H9 (cell line): ENCODE measurements around the gene SLC13A1. TPM values are rescaled to one million over a fixed set of nuclear protein-coding genes. Genes with fewer than 3 reads are reported as not detected.

Source experiments
- DNase-seq: peaks from one replicate; pipeline ENCODE4 v3.0.0-alpha.2; 2017
- H2AFZ ChIP-seq: one replicate; pipeline ENCODE4 v1.6.1; 2013; ENCODE audit warnings: mild to moderate bottlenecking, low read length, control low read depth, moderate library complexity
- H2AK5ac ChIP-seq: 2 replicates; pipeline ENCODE4 v1.6.1; 2013; ENCODE audit warnings: low read length, control low read depth, mixed read lengths; ENCODE audit not compliant: insufficient read length
- H2BK120ac ChIP-seq: one replicate; pipeline ENCODE4 v1.6.1; 2013; ENCODE audit warnings: low read depth, mild to moderate bottlenecking, low read length, control low read depth, inconsistent platforms; ENCODE audit not compliant: poor library complexity, severe bottlenecking
- H2BK12ac ChIP-seq: 2 replicates; pipeline ENCODE4 v1.6.1; 2013; ENCODE audit warnings: low read length, control low read depth, mixed read lengths, low read depth; ENCODE audit not compliant: insufficient read length
- H2BK15ac ChIP-seq: 2 replicates; pipeline ENCODE4 v1.6.1; 2013; ENCODE audit warnings: low read depth, low read length, control low read depth
- H2BK20ac ChIP-seq: one replicate; pipeline ENCODE4 v1.6.1; 2013; ENCODE audit warnings: low read depth, mild to moderate bottlenecking, low read length, control low read depth, inconsistent platforms; ENCODE audit not compliant: poor library complexity, severe bottlenecking
- H2BK5ac ChIP-seq: 2 replicates; pipeline ENCODE4 v1.6.1; 2013; ENCODE audit warnings: low read length, control low read depth, mixed read lengths; ENCODE audit not compliant: insufficient read length
- H3K14ac ChIP-seq: 2 replicates; pipeline ENCODE4 v1.6.1; 2013; ENCODE audit warnings: low read length, control low read depth; ENCODE audit not compliant: insufficient read depth
- H3K18ac ChIP-seq: 2 replicates; pipeline ENCODE4 v1.6.1; 2013; ENCODE audit warnings: low read depth, mild to moderate bottlenecking, mixed read lengths, low read length, control low read depth; ENCODE audit not compliant: insufficient read length
- H3K23ac ChIP-seq: 2 replicates; pipeline ENCODE4 v1.6.1; 2013; ENCODE audit warnings: low read length, control low read depth, mixed read lengths, low read depth; ENCODE audit not compliant: insufficient read length
- H3K23me2 ChIP-seq: 2 replicates; pipeline ENCODE4 v1.6.1; 2013; ENCODE audit warnings: low read depth, mild to moderate bottlenecking, mixed read lengths, low read length, control low read depth; ENCODE audit not compliant: insufficient read length, poor library complexity, severe bottlenecking
- H3K27ac ChIP-seq: 2 replicates; pipeline ENCODE4 v1.5.1; 2013; ENCODE audit warnings: low read length, control low read depth, mixed read lengths, low read depth; ENCODE audit not compliant: insufficient read length
- H3K27me3 ChIP-seq: 2 replicates; pipeline ENCODE4 v1.6.1; 2013; ENCODE audit warnings: low read length, control low read depth, inconsistent platforms; ENCODE audit not compliant: insufficient read depth
- H3K4ac ChIP-seq: 2 replicates; pipeline ENCODE4 v1.6.1; 2013; ENCODE audit warnings: low read depth, mild to moderate bottlenecking, control low read depth, inconsistent platforms, low read length, moderate library complexity
- H3K4me1 ChIP-seq: 2 replicates; pipeline ENCODE4 v1.6.1; 2013; ENCODE audit warnings: low read length, control low read depth, inconsistent platforms; ENCODE audit not compliant: insufficient read depth
- H3K4me2 ChIP-seq: 2 replicates; pipeline ENCODE4 v1.6.1; 2013; ENCODE audit warnings: low read length, control low read depth, mixed read lengths; ENCODE audit not compliant: insufficient read length, insufficient read depth
- H3K56ac ChIP-seq: 2 replicates; pipeline ENCODE4 v1.6.1; 2013; ENCODE audit warnings: low read depth, mild to moderate bottlenecking, mixed read lengths, low read length, control low read depth; ENCODE audit not compliant: insufficient read length
- H3K79me1 ChIP-seq: 2 replicates; pipeline ENCODE4 v1.6.1; 2013; ENCODE audit warnings: low read depth, mild to moderate bottlenecking, moderate library complexity, low read length, control low read depth, inconsistent platforms; ENCODE audit not compliant: insufficient read depth, poor library complexity, severe bottlenecking
- H3K79me2 ChIP-seq: 2 replicates; pipeline ENCODE4 v1.6.1; 2013; ENCODE audit warnings: low read length, control low read depth, inconsistent platforms; ENCODE audit not compliant: insufficient read depth
- H3K9ac ChIP-seq: 2 replicates; pipeline ENCODE4 v1.6.1; 2013; ENCODE audit warnings: low read length, control low read depth, mixed read lengths; ENCODE audit not compliant: insufficient read length; ENCODE audit errors: extremely low read depth
- H3K9me3 ChIP-seq: one replicate; pipeline ENCODE4 v1.6.1; 2013; ENCODE audit warnings: low read depth, low read length, inconsistent platforms; ENCODE audit not compliant: control insufficient read depth
- H3T11ph ChIP-seq: one replicate; pipeline ENCODE4 v1.6.1; 2013; ENCODE audit warnings: mild to moderate bottlenecking, low read length, control low read depth, inconsistent platforms
- H4K20me1 ChIP-seq: one replicate; pipeline ENCODE4 v1.6.1; 2013; ENCODE audit not compliant: control insufficient read depth, insufficient read length, insufficient read depth
- H4K5ac ChIP-seq: 2 replicates; pipeline ENCODE4 v1.6.1; 2013; ENCODE audit warnings: low read depth, mild to moderate bottlenecking, mixed read lengths, low read length, control low read depth; ENCODE audit not compliant: insufficient read length
- H4K8ac ChIP-seq: replicated peaks from 2 replicates; pipeline ENCODE4 v1.6.1; 2013; ENCODE audit warnings: low read length, control low read depth, mixed read lengths, low read depth; ENCODE audit not compliant: insufficient read length
- H4K91ac ChIP-seq: 2 replicates; pipeline ENCODE4 v1.6.1; 2013; ENCODE audit warnings: low read depth, mild to moderate bottlenecking, moderate library complexity, mixed read lengths, low read length, control low read depth; ENCODE audit not compliant: insufficient read length
- H3K27ac Mint-ChIP-seq, 3 experiments: 2 replicates in 2 of 3; 3 replicates in 1 of 3; pipeline ENCODE4 v1.8.0; 2020 to 2021; ENCODE audit warnings: mixed read lengths in 3 of 3, mild to moderate bottlenecking in 1 of 3, moderate library complexity in 1 of 3
- H3K27me3 Mint-ChIP-seq: 2 replicates; pipeline ENCODE4 v1.8.0; 2021; ENCODE audit warnings: low read depth, mild to moderate bottlenecking, moderate library complexity, mixed read lengths
- H3K36me3 Mint-ChIP-seq, 3 experiments: 2 replicates in 2 of 3; 3 replicates in 1 of 3; pipeline ENCODE4 v1.8.0; 2020 to 2021; ENCODE audit warnings: low read depth in 3 of 3, mixed read lengths in 3 of 3; ENCODE audit not compliant: insufficient read depth in 1 of 3
- H3K4me1 Mint-ChIP-seq, 2 experiments: 2 replicates each; pipeline ENCODE4 v1.8.0; 2020; ENCODE audit warnings: mixed read lengths in 2 of 2
- H3K4me3 Mint-ChIP-seq, 2 experiments: 2 replicates in 1 of 2; 3 replicates in 1 of 2; pipeline ENCODE4 v1.8.0; 2020 to 2021; ENCODE audit warnings: mild to moderate bottlenecking in 2 of 2, mixed read lengths in 2 of 2, moderate library complexity in 1 of 2
- H3K9me3 Mint-ChIP-seq, 2 experiments: 2 replicates in 1 of 2; 3 replicates in 1 of 2; pipeline ENCODE4 v1.8.0; 2020; ENCODE audit warnings: mild to moderate bottlenecking in 2 of 2, mixed read lengths in 2 of 2, moderate library complexity in 1 of 2
- WGBS: extraction: QIAGEN DNeasy Blood & Tissue Kit; methylation state at CpG from one replicate; pipeline ENCODE4 v1.1.7; 2013; ENCODE audit warnings: missing lambda C conversion rate, low lambda C conversion rate, mixed read lengths; ENCODE audit not compliant: insufficient read length; ENCODE audit errors: extremely low coverage; 5-methylcytosine and 5-hydroxymethylcytosine counted together
- total RNA-seq: library from RNA; stranded (reverse); gene quantifications from 2 replicates; pipeline ENCODE4 v1.2.1, GENCODE V29; 2021
- TF ChIP-seq, protein P1 (sequence below): fragments of 200-600 bp; sonication (generic); conservative IDR thresholded peaks from 3 replicates; pipeline ENCODE4 v1.8.0; 2021; ENCODE audit warnings: antibody characterized with exemption, mild to moderate bottlenecking

Gene SLC13A1
- total RNA-seq, 1 experiment from 2014 or later, result not detected

GRCh38 chr7:123185756-123186155 is 14.0 kb downstream of the SLC13A1 start:
- Histone ChIP-seq H2BK120ac (no peak overlapping the region), H2AK5ac (no peak overlapping the region), H3K79me1 (no peaks in the 10 kb centered on the region), H3K4me1 (no peaks in the 10 kb centered on the region), H3K27ac (no peak overlapping the region), H4K8ac (no peak overlapping the region), H2AFZ (no peak overlapping the region), H2BK15ac (no peak overlapping the region), H3K56ac (no peak overlapping the region), H4K5ac (no peak overlapping the region), H3K14ac (no peak overlapping the region), H4K91ac (no peak overlapping the region), H3K9me3 (no peaks in the 10 kb centered on the region), H2BK20ac (no peak overlapping the region), H3K79me2 (no peaks in the 10 kb centered on the region), H3K9ac (no peak overlapping the region), H2BK12ac (no peak overlapping the region), H3K18ac (no peak overlapping the region), H4K20me1 (no peaks in the 10 kb centered on the region), H2BK5ac (no peak overlapping the region), H3K4me2 (no peak overlapping the region), H3K4ac (no peak overlapping the region), H3K27me3 (no peaks in the 10 kb centered on the region), H3T11ph (no peak overlapping the region), H3K23me2 (no peaks in the 10 kb centered on the region), H3K23ac (no peak overlapping the region)
- Mint-ChIP-seq H3K36me3 (peaks cover 0 to 19% (median 9%) of the 10 kb centered on the region in 3 experiments; a peak in 5 of 7 replicates), H3K27ac (no peak overlapping the region; a peak in 1 of 7 replicates), H3K4me1 (peaks cover 0 to 9% of the 10 kb centered on the region in 2 experiments; a peak in 2 of 4 replicates), H3K9me3 (peaks cover 10 to 14% of the 10 kb centered on the region in 2 experiments; a peak in 4 of 5 replicates), H3K4me3 (no peak overlapping the region; a peak in 1 of 5 replicates), H3K27me3 (no peaks in the 10 kb centered on the region)
- TF ChIP-seq, protein P1, sequence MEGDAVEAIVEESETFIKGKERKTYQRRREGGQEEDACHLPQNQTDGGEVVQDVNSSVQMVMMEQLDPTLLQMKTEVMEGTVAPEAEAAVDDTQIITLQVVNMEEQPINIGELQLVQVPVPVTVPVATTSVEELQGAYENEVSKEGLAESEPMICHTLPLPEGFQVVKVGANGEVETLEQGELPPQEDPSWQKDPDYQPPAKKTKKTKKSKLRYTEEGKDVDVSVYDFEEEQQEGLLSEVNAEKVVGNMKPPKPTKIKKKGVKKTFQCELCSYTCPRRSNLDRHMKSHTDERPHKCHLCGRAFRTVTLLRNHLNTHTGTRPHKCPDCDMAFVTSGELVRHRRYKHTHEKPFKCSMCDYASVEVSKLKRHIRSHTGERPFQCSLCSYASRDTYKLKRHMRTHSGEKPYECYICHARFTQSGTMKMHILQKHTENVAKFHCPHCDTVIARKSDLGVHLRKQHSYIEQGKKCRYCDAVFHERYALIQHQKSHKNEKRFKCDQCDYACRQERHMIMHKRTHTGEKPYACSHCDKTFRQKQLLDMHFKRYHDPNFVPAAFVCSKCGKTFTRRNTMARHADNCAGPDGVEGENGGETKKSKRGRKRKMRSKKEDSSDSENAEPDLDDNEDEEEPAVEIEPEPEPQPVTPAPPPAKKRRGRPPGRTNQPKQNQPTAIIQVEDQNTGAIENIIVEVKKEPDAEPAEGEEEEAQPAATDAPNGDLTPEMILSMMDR, result no peak
- WGBS, result no CpG with 5 or more reads among the region's 3 CpGs
- DNase-seq, result no peak
